ENCODE measurements around the gene ZNF616.
"Not testable (repeated sequence)": the region's sequence is repeated elsewhere in the genome, so short reads cannot be mapped to it uniquely, and the experiment has no call there.

The ZNF616 gene

GRCh38 chr19:52102782-52103181 lies 37.0 kb downstream of the ZNF616 start:
- no peak for DNase-seq (ENCODE audit: low spot score)

GRCh38 chr19:52101866-52102562 lies 37.7 kb downstream of the ZNF616 start:
- DNase-seq (ENCODE audit: low spot score) = no peak

GRCh38 chr19:52099497-52100138 lies 40.1 kb downstream of the ZNF616 start:
- DNase-seq (ENCODE audit: low spot score) = no peak

GRCh38 chr19:52096416-52096815 lies 43.3 kb downstream of the ZNF616 start:
- not testable (repeated sequence) for DNase-seq (ENCODE audit: low spot score)

- peak; percentile 92 for DNase-seq (ENCODE audit: low spot score)
These were observed 44.3 kb downstream of the ZNF616 start, which contains the start of gene ZNF841 for GRCh38 chr19:52095172-52096014. ZNF841 (minus strand) TSS chr19:52095765; CDS start chr19:52084801, 10,964 bp downstream.

- DNase-seq (ENCODE audit: low spot score) = no peak
These were observed 45.1 kb downstream of the ZNF616 start for GRCh38 chr19:52094526-52095130.

- DNase-seq (ENCODE audit: low spot score) = no peak
These were observed 53.3 kb downstream of the ZNF616 start for GRCh38 chr19:52086481-52086880.

GRCh38 chr19:52070496-52070895 lies 69.2 kb downstream of the ZNF616 start:
- no peak for DNase-seq (ENCODE audit: low spot score)

GRCh38 chr19:52069653-52070052 lies 70.1 kb downstream of the ZNF616 start:
- DNase-seq (ENCODE audit: low spot score) = no peak

- DNase-seq (ENCODE audit: low spot score) = no peak
These were observed 73.4 kb downstream of the ZNF616 start for GRCh38 chr19:52066258-52066863.

GRCh38 chr19:52065399-52065798 lies 74.3 kb downstream of the ZNF616 start:
- DNase-seq (ENCODE audit: low spot score) = no peak

All from ecto neural progenitor cell (in vitro differentiated cells).